GM12892 (cell line): Measurements from ENCODE around the gene SUN3.

Source experiments
- POLR2A ChIP-seq: IDR thresholded peaks from 2 replicates; pipeline ENCODE4 v1.6.1; 2011; ENCODE audit warnings: low read depth, low read length, control low read depth
- POLR2AphosphoS5 ChIP-seq: IDR thresholded peaks from 2 replicates; pipeline ENCODE4 v1.6.1; 2011; ENCODE audit warnings: low read depth, low read length, control low read depth
- TAF1 ChIP-seq: IDR thresholded peaks from 2 replicates; pipeline ENCODE4 v1.6.1; 2011; ENCODE audit warnings: low read depth, mild to moderate bottlenecking, control low read depth, low read length, borderline replicate concordance

GRCh38 chr7:47988496-47989386 lies 40.2 kb downstream of the SUN3 start:
- TF ChIP-seq POLR2AphosphoS5 (no peak), POLR2A (no peak), TAF1 (no peak)
